B cell (primary cell): ENCODE data around the gene MAVS. TPM values are rescaled to one million over a fixed set of nuclear protein-coding genes. Genes with fewer than 3 reads are reported as not detected.

Experiments
- ATAC-seq: fragments of 200-7000 bp; cut with Tn5 transposase; one replicate; pipeline ENCODE4 v1.10.0; 2021; ENCODE audit warnings: low read depth, mild to moderate bottlenecking, moderate number of reproducible peaks, moderate library complexity
- CTCF ChIA-PET: fragments of 350-600 bp; sonication (Branson Sonifier 250); formaldehyde crosslinking; loops from one replicate; lab custom pipeline; 2021; ENCODE audit warnings: antibody characterized with exemption, inconsistent platforms; lab: Charles Lee
- POLR2A ChIA-PET: fragments of 350-600 bp; sonication (Branson Sonifier 250); formaldehyde crosslinking; loops from one replicate; lab custom pipeline; 2021; ENCODE audit warnings: antibody characterized with exemption; lab: Charles Lee
- DNase-seq: peaks from one replicate; pipeline ENCODE4 v3.0.0; 2013
- H2AFZ ChIP-seq: 2 replicates; pipeline ENCODE4 v1.6.1; 2012; ENCODE audit warnings: mild to moderate bottlenecking, low read depth, low read length; ENCODE audit not compliant: insufficient read depth, poor library complexity, severe bottlenecking
- H3K27ac ChIP-seq, 2 donors: 1 replicate in 1 of 2; 2 replicates in 1 of 2; pipeline ENCODE4 v1.5.1; 2012 to 2013; ENCODE audit warnings: low read length in 2 of 2, mild to moderate bottlenecking in 2 of 2, moderate library complexity in 1 of 2
- H3K27me3 ChIP-seq, 4 experiments: fragments of 200-600 bp in 1 of 4; sonication (generic) in 1 of 4; replicated peaks in 1 of 4; 1 replicate in 2 of 4; 2 replicates in 2 of 4; pipeline versions ENCODE4 v1.6.1 to v1.7.0; 2013 to 2016; ENCODE audit warnings: low read length in 3 of 4, mild to moderate bottlenecking in 2 of 4, mixed read lengths in 1 of 4, moderate library complexity in 1 of 4; ENCODE audit not compliant: insufficient read depth in 4 of 4, control insufficient read depth in 3 of 4; ENCODE audit errors: control extremely low read depth in 1 of 4
- H3K36me3 ChIP-seq, 2 experiments: replicated peaks in 1 of 2; 1 replicate in 1 of 2; 2 replicates in 1 of 2; pipeline versions ENCODE4 v1.6.1 to v1.7.1; 2013; ENCODE audit warnings: low read length in 1 of 2; ENCODE audit not compliant: insufficient read depth in 2 of 2, control insufficient read depth in 1 of 2; ENCODE audit errors: control extremely low read depth in 1 of 2, extremely low read depth in 1 of 2
- H3K4me1 ChIP-seq, 2 donors: fragments of 200-600 bp in 1 of 2; sonication (generic) in 1 of 2; 1 replicate in 1 of 2; 2 replicates in 1 of 2; pipeline versions ENCODE4 v1.5.1 to v1.6.1; 2013 to 2017; ENCODE audit warnings: low read length in 2 of 2; ENCODE audit not compliant: control insufficient read depth in 2 of 2, insufficient read depth in 2 of 2
- H3K4me2 ChIP-seq: replicated peaks from 2 replicates; pipeline ENCODE3; 2012; ENCODE audit warnings: mild to moderate bottlenecking, low read depth, low read length; ENCODE audit not compliant: poor library complexity, severe bottlenecking
- H3K4me3 ChIP-seq, 5 experiments: fragments of 200-600 bp in 1 of 5; sonication (generic) in 1 of 5; 1 replicate in 3 of 5; 2 replicates in 2 of 5; pipeline versions ENCODE4 v1.5.1 to v1.7.0; 2011 to 2016; ENCODE audit warnings: low read length in 4 of 5, mild to moderate bottlenecking in 4 of 5, low read depth in 2 of 5, control low read depth in 1 of 5, moderate library complexity in 1 of 5; ENCODE audit not compliant: insufficient read depth in 1 of 5; ENCODE audit errors: control extremely low read depth in 1 of 5, extremely low read depth in 1 of 5
- H3K79me2 ChIP-seq: fragments of 200-600 bp; sonication (generic); one replicate; pipeline ENCODE4 v1.6.0; 2016; ENCODE audit warnings: low read length; ENCODE audit not compliant: control insufficient read depth, insufficient read depth
- H3K9ac ChIP-seq: fragments of 200-600 bp; sonication (generic); 2 replicates; pipeline ENCODE4 v1.6.1; 2017; ENCODE audit warnings: mild to moderate bottlenecking, low read length, moderate library complexity
- H3K9me3 ChIP-seq, 3 donors: one replicate each; pipeline versions ENCODE4 v1.6.1 to v1.7.1; 2013; ENCODE audit warnings: low read length in 2 of 3; ENCODE audit not compliant: control insufficient read depth in 2 of 3, insufficient read depth in 1 of 3; ENCODE audit errors: control extremely low read depth in 1 of 3
- H4K20me1 ChIP-seq: 2 replicates; pipeline ENCODE4 v1.6.0; 2012; ENCODE audit warnings: mild to moderate bottlenecking, low read length; ENCODE audit not compliant: insufficient read depth, control insufficient read depth, poor library complexity, severe bottlenecking
- H3K27ac Mint-ChIP-seq: one replicate; pipeline ENCODE4 v1.8.0; 2021; ENCODE audit warnings: mixed read lengths
- H3K27me3 Mint-ChIP-seq: one replicate; pipeline ENCODE4 v1.8.0; 2021; ENCODE audit warnings: mixed read lengths
- H3K4me1 Mint-ChIP-seq: one replicate; pipeline ENCODE4 v1.8.0; 2021; ENCODE audit warnings: mixed read lengths
- H3K4me3 Mint-ChIP-seq: one replicate; pipeline ENCODE4 v1.8.0; 2021; ENCODE audit warnings: mixed read lengths
- H3K9me3 Mint-ChIP-seq: one replicate; pipeline ENCODE4 v1.8.0; 2022; ENCODE audit warnings: mixed read lengths; ENCODE audit not compliant: insufficient read depth
- EZH2 ChIP-seq: IDR thresholded peaks from 2 replicates; pipeline ENCODE4 v1.6.1; 2012; ENCODE audit warnings: borderline replicate concordance, low read depth, mild to moderate bottlenecking, moderate library complexity, low read length; ENCODE audit not compliant: insufficient read depth, poor library complexity, severe bottlenecking
- whole genome bisulfite sequencing: methylation state at CpG from one replicate; pipeline ENCODE4 v1.1.5; 2013; ENCODE audit warnings: missing lambda C conversion rate; ENCODE audit not compliant: insufficient coverage; 5-methylcytosine and 5-hydroxymethylcytosine counted together
- intact Hi-C: fragments of 100-400 bp; cut with micrococcal nuclease; formaldehyde crosslinking; loops from one replicate; pipeline ENCODE4 v1.10.0; 2022
- polyA plus RNA-seq: library from polyadenylated mRNA; depleted of rRNA; stranded (reverse); fragments of >200 nt; gene quantifications from 2 replicates; pipeline ENCODE4 v1.2.3, GENCODE V29; 2012
- total RNA-seq, 2 donors: library from RNA; stranded (reverse); fragments of 120-200 nt in 1 of 2; gene quantifications; 1 replicate in 1 of 2; 2 replicates in 1 of 2; pipeline versions ENCODE4 v1.2.3 to v1.2.4, GENCODE V29; 2013 to 2022
- TF ChIP-seq, protein P1 (sequence below): fragments of 200-600 bp; IDR thresholded peaks from one replicate; pipeline ENCODE4 v1.8.0; 2022; ENCODE audit warnings: antibody characterized with exemption, mild to moderate bottlenecking

The MAVS gene
- total and polyA plus RNA-seq, 2 donors (not counting 1 experiment from before 2014, with no cell fraction given) = 17.2 to 52.2 TPM

DNA sequence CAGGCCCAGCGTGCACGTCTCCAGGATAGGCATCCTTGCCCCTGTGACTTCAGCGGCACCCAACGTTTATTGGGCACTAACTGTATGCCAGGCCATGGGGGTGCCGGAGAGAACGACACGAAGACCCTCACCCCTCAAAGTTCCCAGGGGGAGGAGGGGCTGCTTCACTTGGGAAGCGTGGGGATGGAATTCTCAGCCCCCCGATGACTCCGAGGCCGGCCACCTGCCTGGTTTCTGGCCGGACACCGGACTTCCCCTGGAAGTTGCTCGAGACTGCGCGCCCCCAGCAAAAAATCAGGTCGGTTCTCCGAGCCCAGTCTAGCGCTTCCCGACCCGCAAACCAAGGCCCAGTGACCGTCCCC is 275 bp upstream of the MAVS start:
- DNase-seq (no peak), ATAC-seq (no peak)
- Histone ChIP-seq H3K27ac (peak overlapping the region; percentile 63 to 86), H4K20me1 (peaks cover 13% of the 10 kb centered on the region), H3K4me3 (peak overlapping the region; percentile 48 to 93 (median 86)), H3K9me3 (no peaks in the 10 kb centered on the region), H2AFZ (peak overlapping the region; percentile 87), H3K4me1 (peaks cover 8 to 18% of the 10 kb centered on the region in 2 donors), H3K79me2 (peaks cover 38% of the 10 kb centered on the region), H3K36me3 (no peaks in the 10 kb centered on the region), H3K27me3 (no peaks in the 10 kb centered on the region), H3K9ac (peak overlapping the region; percentile 78), H3K4me2 (peak overlapping the region; percentile 88)
- ChIA-PET POLR2A (no interaction called here), CTCF (interaction anchor here (2.1 kb wide), 1 partner anchor 9 kb away, joined by 9 read pairs; no protein-coding TSS in a partner anchor)
- WGBS = 0% methylated on average over 18 of the region's 22 CpGs
- H3K27ac Mint-ChIP-seq = peak overlapping the region; percentile 87
- H3K9me3 Mint-ChIP-seq = no peaks in the 10 kb centered on the region
- H3K27me3 Mint-ChIP-seq = no peaks in the 10 kb centered on the region
- no peak for TF ChIP-seq EZH2
- intact Hi-C loops = loop anchor here (1.0 to 2.0 kb wide), 7 partner anchors 9 to 238 kb away; partner anchors contain the start of genes ADISSP, AP5S1, CDC25B and CENPB
- H3K4me1 Mint-ChIP-seq = peaks cover 32% of the 10 kb centered on the region
- peak overlapping the region; percentile 90 for H3K4me3 Mint-ChIP-seq

DNA sequence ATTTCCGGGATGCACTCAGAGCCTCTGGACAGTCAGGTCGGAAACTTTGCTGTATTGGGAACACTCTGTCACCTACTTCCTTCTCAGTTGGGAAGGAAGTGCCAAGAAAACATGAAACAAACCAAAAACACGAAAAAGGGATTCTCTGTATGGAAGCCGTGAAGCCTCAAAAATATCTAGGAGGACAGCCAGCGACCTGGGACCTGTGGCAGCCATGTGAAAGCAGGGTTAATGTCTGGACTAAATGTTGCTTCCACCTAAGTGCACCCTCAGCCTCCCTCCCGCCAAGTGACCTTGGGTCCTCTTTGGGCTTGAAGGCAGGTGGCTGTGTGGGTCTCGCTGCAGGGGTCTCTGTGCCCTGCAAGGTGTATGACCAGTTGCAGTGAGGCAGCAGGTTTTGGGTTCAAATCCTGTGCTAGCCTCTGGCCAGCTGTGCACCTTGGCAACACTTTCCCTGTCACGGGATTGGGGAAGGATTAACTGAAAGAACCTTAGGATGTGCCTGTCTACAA is 851 bp downstream of the MAVS start:
- Histone ChIP-seq H3K79me2 (peaks cover 42% of the 10 kb centered on the region), H3K4me1 (peaks cover 8 to 18% of the 10 kb centered on the region in 2 donors), H3K36me3 (no peaks in the 10 kb centered on the region), H2AFZ (peak overlapping the region; percentile 87), H3K4me3 (peak overlapping the region; percentile 59 to 93 (median 86)), H3K9ac (peak overlapping the region; percentile 78), H3K27me3 (no peaks in the 10 kb centered on the region), H3K4me2 (peak overlapping the region; percentile 88), H4K20me1 (peaks cover 13% of the 10 kb centered on the region), H3K27ac (peak overlapping the region; percentile 62 to 86), H3K9me3 (no peaks in the 10 kb centered on the region)
- WGBS = 40% methylated on average over 7 of the region's 8 CpGs
- ChIA-PET CTCF (interaction anchor here (0.6 to 1.5 kb wide), 2 partner anchors 52 to 60 kb away, joined by 3 to 4 read pairs; no protein-coding TSS in a partner anchor), POLR2A (interaction anchor here (0.6 to 1.5 kb wide), 3 partner anchors 27 to 79 kb away, joined by 3 read pairs; partner anchors contain the start of genes ADISSP and AP5S1)
- H3K9me3 Mint-ChIP-seq = no peaks in the 10 kb centered on the region
- peak overlapping the region; percentile 87 for H3K27ac Mint-ChIP-seq
- intact Hi-C loops = loop anchor here (2.0 kb wide), 3 partner anchors 51 to 237 kb away; partner anchors contain the start of genes CDC25B and CENPB
- peak overlapping the region; percentile 90 for H3K4me3 Mint-ChIP-seq
- DNase-seq = no peak
- peaks cover 32% of the 10 kb centered on the region for H3K4me1 Mint-ChIP-seq
- TF ChIP-seq, protein P1, sequence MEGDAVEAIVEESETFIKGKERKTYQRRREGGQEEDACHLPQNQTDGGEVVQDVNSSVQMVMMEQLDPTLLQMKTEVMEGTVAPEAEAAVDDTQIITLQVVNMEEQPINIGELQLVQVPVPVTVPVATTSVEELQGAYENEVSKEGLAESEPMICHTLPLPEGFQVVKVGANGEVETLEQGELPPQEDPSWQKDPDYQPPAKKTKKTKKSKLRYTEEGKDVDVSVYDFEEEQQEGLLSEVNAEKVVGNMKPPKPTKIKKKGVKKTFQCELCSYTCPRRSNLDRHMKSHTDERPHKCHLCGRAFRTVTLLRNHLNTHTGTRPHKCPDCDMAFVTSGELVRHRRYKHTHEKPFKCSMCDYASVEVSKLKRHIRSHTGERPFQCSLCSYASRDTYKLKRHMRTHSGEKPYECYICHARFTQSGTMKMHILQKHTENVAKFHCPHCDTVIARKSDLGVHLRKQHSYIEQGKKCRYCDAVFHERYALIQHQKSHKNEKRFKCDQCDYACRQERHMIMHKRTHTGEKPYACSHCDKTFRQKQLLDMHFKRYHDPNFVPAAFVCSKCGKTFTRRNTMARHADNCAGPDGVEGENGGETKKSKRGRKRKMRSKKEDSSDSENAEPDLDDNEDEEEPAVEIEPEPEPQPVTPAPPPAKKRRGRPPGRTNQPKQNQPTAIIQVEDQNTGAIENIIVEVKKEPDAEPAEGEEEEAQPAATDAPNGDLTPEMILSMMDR = no peak
- no peak for TF ChIP-seq EZH2
- no peak for ATAC-seq
- no peaks in the 10 kb centered on the region for H3K27me3 Mint-ChIP-seq
